K562 (cell line): Measurements from ENCODE around the gene CFL1. TPM values are rescaled to one million over a fixed set of nuclear protein-coding genes. Genes with fewer than 3 reads are reported as not detected.

ENCODE experiments used
- ATF2 ChIP-seq: sonication (generic); formaldehyde crosslinking; IDR thresholded peaks from 2 replicates; pipeline ENCODE4 v1.8.1; 2022; ENCODE audit warnings: missing genetic modification reagents
- ESRRA ChIP-seq: fragments of 450-650 bp; IDR thresholded peaks from 2 replicates; pipeline ENCODE4 v1.6.1; 2014; ENCODE audit warnings: low read depth, mild to moderate bottlenecking, moderate library complexity, borderline replicate concordance
- FIP1L1 ChIP-seq: fragments of 200-400 bp; formaldehyde crosslinking; IDR thresholded peaks from 2 replicates; pipeline ENCODE4 v1.6.1; 2018; ENCODE audit warnings: mild to moderate bottlenecking, low read depth, low read length; ENCODE audit not compliant: poor library complexity, severe bottlenecking
- HDAC3 ChIP-seq: fragments of 450-650 bp; IDR thresholded peaks from 2 replicates; pipeline ENCODE4 v1.6.1; 2018; ENCODE audit warnings: borderline replicate concordance, mild to moderate bottlenecking, moderate library complexity; ENCODE audit not compliant: partially characterized antibody
- HOXB6 ChIP-seq: fragments of 250-450 bp; sonication (Bioruptor Pico); IDR thresholded peaks from 2 replicates; pipeline ENCODE4 v1.5.1; 2022; ENCODE audit warnings: mild to moderate bottlenecking, borderline replicate concordance
- KAT2B ChIP-seq: IDR thresholded peaks from one replicate; pipeline ENCODE4 v1.6.1; 2012; ENCODE audit warnings: low read depth, mild to moderate bottlenecking, control low read depth, inconsistent platforms, low read length, moderate library complexity
- KDM1A ChIP-seq, 2 experiments: fragments of 450-650 bp; IDR thresholded peaks; 2 replicates each; pipeline ENCODE4 v1.6.1; 2016; ENCODE audit warnings: mild to moderate bottlenecking in 2 of 2
- MECOM ChIP-seq: fragments of 250-450 bp; sonication (Bioruptor Pico); IDR thresholded peaks from 2 replicates; pipeline ENCODE4 v1.8.0; 2022; ENCODE audit warnings: inconsistent platforms
- NFRKB ChIP-seq: fragments of 450-650 bp; IDR thresholded peaks from 2 replicates; pipeline ENCODE4 v1.6.1; 2016; ENCODE audit warnings: low read depth
- POLR2H ChIP-seq: IDR thresholded peaks from 2 replicates; pipeline ENCODE4 v1.6.1; 2016; ENCODE audit warnings: missing genetic modification characterization, low read depth, mild to moderate bottlenecking, control low read depth, missing compliant biosample characterization, moderate library complexity
- SAP30 ChIP-seq: fragments of 200-600 bp; sonication (generic); IDR thresholded peaks from 2 replicates; pipeline ENCODE4 v1.6.1; 2012; ENCODE audit warnings: borderline replicate concordance, low read depth, mild to moderate bottlenecking, moderate library complexity, low read length, control low read depth, inconsistent platforms; ENCODE audit not compliant: insufficient read depth, poor library complexity, severe bottlenecking
- SMAD4 ChIP-seq: fragments of 250-450 bp; sonication (Bioruptor Pico); conservative IDR thresholded peaks from 2 replicates; pipeline ENCODE4 v1.8.0; 2021; ENCODE audit warnings: inconsistent platforms, mild to moderate bottlenecking, moderate library complexity
- SRF ChIP-seq, 2 experiments: fragments of 250-450, 450-650 bp in 1 of 2; sonication (Bioruptor Pico) in 1 of 2; sonication (generic) in 1 of 2; formaldehyde crosslinking; IDR thresholded peaks; 2 replicates each; pipeline versions ENCODE4 v1.5.0 to v1.5.1; 2020 to 2022; ENCODE audit warnings: mild to moderate bottlenecking in 1 of 2, missing genetic modification reagents in 1 of 2
- ZBTB1 ChIP-seq: sonication (generic); formaldehyde crosslinking; IDR thresholded peaks from 2 replicates; pipeline ENCODE4 v1.8.1; 2023; ENCODE audit warnings: missing genetic modification reagents, low read depth, mild to moderate bottlenecking, borderline replicate concordance
- ZC3H8 ChIP-seq: fragments of 450-650 bp; IDR thresholded peaks from 2 replicates; pipeline ENCODE4 v1.6.1; 2017
- ZMIZ1 ChIP-seq, 2 experiments: fragments of 150-350 bp in 1 of 2; IDR thresholded peaks; 2 replicates each; pipeline ENCODE4 v1.6.1; 2012 to 2016; ENCODE audit warnings: low read depth in 2 of 2, low read length in 2 of 2, mild to moderate bottlenecking in 1 of 2, moderate library complexity in 1 of 2
- ZNF583 ChIP-seq: fragments of 250-450 bp; sonication (Bioruptor Pico); IDR thresholded peaks from 2 replicates; pipeline ENCODE4 v1.4.0; 2020
- ZNF764 ChIP-seq: fragments of 250-450 bp; sonication (Bioruptor Pico); IDR thresholded peaks from 2 replicates; pipeline ENCODE4 v1.4.0; 2020; ENCODE audit warnings: low read depth, mild to moderate bottlenecking, moderate library complexity
- ZNF766 ChIP-seq: fragments of 200-800 bp; sonication (Bioruptor generic); conservative IDR thresholded peaks from 2 replicates; pipeline ENCODE4 v1.6.1; 2016; ENCODE audit warnings: missing genetic modification characterization, missing compliant biosample characterization
- polyA plus RNA-seq, 8 experiments: library from polyadenylated mRNA; depleted of rRNA in 4 of 8; stranded (reverse) in 5 of 8; unstranded in 3 of 8; fragments of >200 nt; fragmentation: Nextera tagmentation in 2 of 8; fragmentation: Illumina TruSeq in 1 of 8; extraction: Ambion mirVana in 2 of 8; extraction: Trizol in 1 of 8; gene quantifications; 2 replicates each; pipeline versions ENCODE4 v1.2.1 to v1.2.3, GENCODE V29; 2011 to 2014; ENCODE audit warnings: inconsistent platforms in 1 of 8, missing spikeins in 1 of 8
- total RNA-seq, 7 experiments: library from RNA; depleted of rRNA in 6 of 7; stranded (reverse); fragments of >200 nt in 6 of 7; fragmentation: Illumina TruSeq in 2 of 7; extraction: Trizol in 2 of 7; gene quantifications; 2 replicates each; pipeline versions ENCODE4 v1.2.1 to v1.2.3, GENCODE V29; 2011 to 2021; ENCODE audit warnings: low replicate concordance in 1 of 7

Gene CFL1
- total and polyA plus RNA-seq, 9 of the 15 experiments (the other 6 are each of a cell fraction or from before 2014, with no cell fraction given) = 105 to 1,101 (median 859) TPM

- TF ChIP-seq HDAC3 = no peak
- TF ChIP-seq ZMIZ1 (IDR thresholded peaks at IDR 0.05; ENCODE audit: low read depth in 2 of 2, low read length in 2 of 2) = peak in 1 of 2 experiments; percentile 75; a peak in 2 of 4 replicates
- TF ChIP-seq ZNF583 (CRISPR knock-in tag) = no peak
- no peak for TF ChIP-seq ZC3H8
- peak; percentile 78; the same call in 1 of the 2 replicates for TF ChIP-seq ESRRA
- peak; percentile 78 for TF ChIP-seq SMAD4 (CRISPR knock-in tag)
- peak; percentile 74 for TF ChIP-seq SAP30
- TF ChIP-seq NFRKB = 0 out of 2 replicates have a peak, but pooled peaks have one; percentile 59
- TF ChIP-seq ZNF764 (CRISPR knock-in tag) = 0 out of 2 replicates have a peak, but pooled peaks have one; percentile 31
- no peak for TF ChIP-seq HOXB6 (CRISPR knock-in tag)
- TF ChIP-seq KDM1A (IDR thresholded peaks at IDR 0.05) = peak in 1 of 2 experiments; percentile 58; a peak in 3 of 4 replicates
- TF ChIP-seq FIP1L1 = peak; percentile 91
- peak in 1 of 2 experiments; percentile 40; a peak in 1 of 4 replicates for TF ChIP-seq SRF (CRISPR knock-in tag; IDR thresholded peaks at IDR 0.05)
- TF ChIP-seq ATF2 (CRISPR knock-in tag) = no peak
- peak; percentile 38; the same call in 1 of the 2 replicates for TF ChIP-seq ZBTB1 (CRISPR knock-in tag)
- no peak for TF ChIP-seq MECOM (CRISPR knock-in tag)
- TF ChIP-seq ZNF766 (CRISPR knock-in tag) = peak; percentile 43; the same call in 1 of the 2 replicates
- peak; percentile 37 for TF ChIP-seq KAT2B
- peak; percentile 62 for TF ChIP-seq POLR2H
Measured at GRCh38 chr11:65888163-65888814, 30.3 kb upstream of the CFL1 start, which contains the start of gene FIBP (continued).
